IPS-20b (cell line): Measurements from ENCODE around the gene DEFB125.
"Not testable (repeated sequence)": the region's sequence is repeated elsewhere in the genome, so short reads cannot be mapped to it uniquely, and the experiment has no call there.

Experiments used
- H3K27ac ChIP-seq: one replicate; pipeline ENCODE4 v1.5.1; 2013; ENCODE audit warnings: low read length
- H3K27me3 ChIP-seq: 2 replicates; pipeline ENCODE4 v1.6.1; 2013; ENCODE audit warnings: mild to moderate bottlenecking, low read length, inconsistent platforms; ENCODE audit not compliant: insufficient read depth
- H3K36me3 ChIP-seq: 2 replicates; pipeline ENCODE4 v1.6.1; 2013; ENCODE audit warnings: low read depth, mild to moderate bottlenecking, inconsistent platforms, low read length, moderate library complexity; ENCODE audit not compliant: insufficient read depth
- H3K4me1 ChIP-seq: 2 replicates; pipeline ENCODE4 v1.6.1; 2013; ENCODE audit warnings: mild to moderate bottlenecking, control low read depth, inconsistent platforms, low read length, moderate library complexity; ENCODE audit not compliant: insufficient read depth
- H3K4me3 ChIP-seq: 2 replicates; pipeline ENCODE4 v1.5.1; 2013; ENCODE audit warnings: mild to moderate bottlenecking, low read length, inconsistent platforms
- H3K9ac ChIP-seq: 2 replicates; pipeline ENCODE4 v1.6.1; 2013; ENCODE audit warnings: low read depth, mild to moderate bottlenecking, inconsistent platforms, low read length, moderate library complexity
- H3K9me3 ChIP-seq: 2 replicates; pipeline ENCODE4 v1.6.1; 2013; ENCODE audit warnings: mild to moderate bottlenecking, low read depth, low read length, inconsistent platforms; ENCODE audit not compliant: insufficient read depth

DEFB125 gene

DNA sequence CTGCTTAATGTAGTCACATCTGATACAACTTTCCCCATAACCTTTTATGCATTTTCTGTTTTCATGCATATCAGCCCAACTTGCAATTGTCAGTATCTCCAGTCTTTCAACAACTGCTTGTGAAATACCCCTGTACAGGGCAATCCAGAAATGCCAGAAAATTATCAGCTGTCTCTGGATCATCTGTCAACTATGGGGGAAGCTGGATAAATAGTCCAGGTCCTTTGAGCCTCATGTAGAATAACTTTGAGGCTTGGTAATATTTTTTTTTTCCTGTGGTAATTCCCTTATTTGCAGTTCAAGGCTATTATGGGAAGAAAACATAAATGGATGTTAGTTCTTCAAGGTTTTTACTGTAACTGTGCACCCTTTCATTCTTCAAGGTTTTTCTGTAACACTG, 6.2 kb downstream of the DEFB125 start:
- no peak overlapping the region for H3K27ac ChIP-seq
- H3K36me3 ChIP-seq: no peaks in the 10 kb centered on the region
- no peaks in the 10 kb centered on the region for H3K27me3 ChIP-seq
- H3K4me1 ChIP-seq: no peaks in the 10 kb centered on the region
- H3K9ac ChIP-seq: no peak overlapping the region
- no peak overlapping the region for H3K4me3 ChIP-seq
- H3K9me3 ChIP-seq: peaks cover 26% of the 10 kb centered on the region; the same call in 1 of the 2 replicates

DNA sequence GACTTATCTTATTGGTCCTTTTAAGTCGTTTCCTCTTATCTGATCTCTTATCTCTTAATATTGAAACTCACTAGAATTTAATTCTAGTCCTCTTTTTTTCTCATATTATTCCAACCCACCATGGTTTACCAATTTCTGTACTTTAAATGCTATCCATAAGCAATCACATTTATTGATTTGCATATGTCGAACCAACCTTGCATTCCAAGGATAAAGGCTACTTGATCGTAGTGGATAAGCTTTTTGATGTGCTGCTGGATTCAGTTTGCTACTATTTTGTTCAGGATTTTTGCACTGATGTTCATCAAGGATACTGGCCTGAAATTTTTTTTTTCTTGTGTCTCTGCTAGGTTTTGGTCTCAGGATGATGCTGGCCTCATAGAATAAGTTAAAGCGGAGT, 7.7 kb downstream of the DEFB125 start:
- no peaks in the 10 kb centered on the region for H3K27me3 ChIP-seq
- H3K27ac ChIP-seq: no peak overlapping the region
- no peak overlapping the region for H3K9ac ChIP-seq
- H3K36me3 ChIP-seq: no peaks in the 10 kb centered on the region
- peaks cover 26% of the 10 kb centered on the region; the same call in 1 of the 2 replicates for H3K9me3 ChIP-seq
- H3K4me3 ChIP-seq: no peak overlapping the region
- no peaks in the 10 kb centered on the region for H3K4me1 ChIP-seq

DNA sequence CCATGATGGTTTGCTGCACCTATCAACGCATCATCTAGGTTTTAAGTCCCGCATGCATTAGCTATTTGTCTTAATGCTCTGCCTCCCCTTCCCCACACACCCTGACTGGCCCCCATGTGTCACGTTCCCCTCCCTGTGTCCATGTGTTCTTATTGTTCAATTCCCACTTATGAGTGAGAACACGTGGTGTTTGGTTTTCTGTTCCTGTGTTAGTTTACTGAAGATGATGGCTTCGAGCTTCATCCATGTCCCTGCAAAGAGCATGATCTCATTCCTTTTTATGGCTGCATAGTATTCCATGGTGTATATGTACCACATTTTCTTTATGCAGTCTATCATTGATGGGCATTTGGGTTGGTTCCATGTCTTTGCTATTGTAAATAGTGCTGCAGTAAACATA, 10.2 kb downstream of the DEFB125 start:
- H3K9me3 ChIP-seq: peaks cover 26% of the 10 kb centered on the region; the same call in 1 of the 2 replicates
- H3K4me3 ChIP-seq, H3K27me3 ChIP-seq, H3K4me1 ChIP-seq, H3K9ac ChIP-seq, H3K36me3 ChIP-seq, H3K27ac ChIP-seq: not testable (repeated sequence)

DNA sequence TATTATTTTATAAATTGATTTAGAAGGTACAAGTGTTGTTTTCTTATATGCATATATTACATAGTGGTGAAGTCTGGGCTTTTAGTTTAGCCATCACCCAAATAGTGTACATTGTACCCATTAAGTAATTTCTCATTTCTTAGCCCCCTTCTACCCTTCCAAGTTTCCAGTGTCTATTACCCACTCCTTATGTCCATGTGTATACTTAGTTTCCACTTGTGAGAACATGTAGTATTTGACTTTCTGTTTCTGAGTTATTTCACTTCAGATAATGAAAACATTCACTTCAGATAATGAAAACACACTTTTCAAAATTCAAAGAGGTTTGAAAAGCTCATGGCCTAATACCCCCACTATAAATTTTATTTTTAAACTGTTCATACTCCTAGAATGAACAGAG, 14.5 kb downstream of the DEFB125 start:
- Histone ChIP-seq H3K4me1 (peaks cover 4% of the 10 kb centered on the region; the same call in 1 of the 2 replicates), H3K4me3 (no peak overlapping the region), H3K9ac (no peak overlapping the region), H3K27ac (no peak overlapping the region), H3K9me3 (peaks cover 1% of the 10 kb centered on the region; the same call in 1 of the 2 replicates), H3K27me3 (no peaks in the 10 kb centered on the region; the same call in 1 of the 2 replicates), H3K36me3 (no peaks in the 10 kb centered on the region)

DNA sequence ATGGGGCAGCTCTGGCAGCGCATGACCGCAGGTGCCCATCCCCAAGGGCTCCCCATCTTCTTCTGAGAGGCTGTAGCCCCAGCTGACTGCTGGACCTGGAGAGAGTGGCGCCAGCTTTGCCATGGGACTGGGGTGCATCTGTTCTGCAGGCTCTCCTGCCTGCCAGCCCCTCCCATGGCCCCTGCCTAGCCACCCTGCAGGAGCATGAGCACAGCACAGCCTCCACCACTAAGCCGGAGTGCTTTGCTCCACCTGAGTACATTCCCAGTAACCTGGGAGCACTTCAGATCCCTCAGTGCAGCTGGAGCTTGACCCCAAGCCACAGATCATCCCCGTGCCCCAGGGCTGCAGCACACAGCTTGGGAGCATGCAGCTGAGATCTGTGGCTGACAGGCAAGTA, 16.0 kb downstream of the DEFB125 start:
- Histone ChIP-seq H3K4me3 (no peak overlapping the region), H3K27ac (no peak overlapping the region), H3K36me3 (no peaks in the 10 kb centered on the region), H3K4me1 (peaks cover 4% of the 10 kb centered on the region; the same call in 1 of the 2 replicates), H3K9me3 (no peaks in the 10 kb centered on the region), H3K27me3 (no peaks in the 10 kb centered on the region; the same call in 1 of the 2 replicates), H3K9ac (no peak overlapping the region)

DNA sequence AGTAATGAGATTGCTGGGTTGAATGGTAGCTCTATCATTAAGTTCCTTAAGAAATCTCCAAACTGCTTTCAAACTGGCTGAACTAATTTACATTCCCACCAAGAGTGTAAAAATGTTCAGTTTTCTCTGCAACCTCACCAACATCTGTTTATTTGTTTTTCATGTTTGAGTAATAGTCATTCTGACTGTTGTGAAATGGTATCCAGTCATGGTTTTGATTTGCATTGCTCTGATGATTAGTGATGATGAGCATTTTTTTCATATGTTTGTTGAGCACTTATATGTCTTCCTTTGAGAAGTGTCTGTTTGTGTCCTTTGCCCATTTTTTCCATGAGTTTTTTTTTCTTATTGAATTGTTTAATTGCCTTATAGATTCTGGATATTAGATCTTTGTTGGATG, 24.9 kb downstream of the DEFB125 start:
- Histone ChIP-seq H3K4me3 (no peak overlapping the region), H3K4me1 (no peaks in the 10 kb centered on the region), H3K9me3 (peaks cover 6% of the 10 kb centered on the region; the same call in 1 of the 2 replicates), H3K36me3 (no peaks in the 10 kb centered on the region), H3K27me3 (no peaks in the 10 kb centered on the region), H3K9ac (no peak overlapping the region), H3K27ac (no peak overlapping the region)

DNA sequence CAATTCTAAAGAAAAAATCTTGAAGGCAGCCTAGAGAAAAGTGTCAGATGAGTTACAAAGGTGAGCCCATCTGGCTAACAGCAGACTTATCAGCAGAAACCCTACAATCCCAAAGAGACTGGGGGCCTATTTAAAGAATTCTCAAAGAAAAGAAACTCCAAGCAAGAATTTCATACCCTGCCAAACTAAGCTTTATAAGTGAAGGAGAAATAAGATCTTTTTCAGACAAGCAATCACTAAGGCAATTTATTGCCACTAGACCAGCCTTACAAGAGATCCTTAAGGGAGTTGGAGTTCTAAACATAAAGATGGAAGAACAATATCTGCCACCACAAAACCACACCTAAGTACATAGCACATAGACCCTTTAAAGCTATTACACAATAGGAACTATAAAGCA, 30.0 kb downstream of the DEFB125 start:
- no peaks in the 10 kb centered on the region for H3K27me3 ChIP-seq
- H3K4me1 ChIP-seq: no peaks in the 10 kb centered on the region
- H3K4me3 ChIP-seq: no peak overlapping the region
- no peaks in the 10 kb centered on the region for H3K36me3 ChIP-seq
- H3K9me3 ChIP-seq: peaks cover 12% of the 10 kb centered on the region; the same call in 1 of the 2 replicates
- no peak overlapping the region for H3K9ac ChIP-seq
- no peak overlapping the region for H3K27ac ChIP-seq

DNA sequence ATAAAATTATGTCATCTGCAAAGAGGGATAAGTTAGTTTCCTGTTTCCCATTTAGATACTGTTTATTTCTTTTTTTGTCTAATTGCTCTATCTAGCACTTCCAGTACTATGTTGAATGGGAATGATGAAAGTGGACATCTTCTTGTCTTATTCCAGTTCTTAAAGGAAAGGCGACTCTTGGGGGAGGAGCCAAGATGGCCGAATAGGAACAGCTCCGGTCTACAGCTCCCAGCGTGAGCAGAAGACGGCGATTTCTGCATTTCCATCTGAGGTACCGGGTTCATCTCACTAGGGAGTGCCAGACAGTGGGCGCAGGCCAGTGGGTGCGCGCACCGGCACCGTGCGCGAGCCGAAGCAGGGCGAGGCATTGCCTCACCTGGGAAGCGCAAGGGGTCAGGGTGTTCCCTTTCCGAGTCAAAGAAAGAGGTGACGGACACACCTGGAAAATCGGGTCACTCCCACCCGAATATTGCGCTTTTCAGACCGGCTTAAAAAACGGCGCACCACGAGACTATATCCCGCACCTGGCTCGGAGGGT, 42.4 kb downstream of the DEFB125 start:
- not testable (repeated sequence) for H3K27ac ChIP-seq, H3K4me3 ChIP-seq, H3K27me3 ChIP-seq, H3K4me1 ChIP-seq, H3K36me3 ChIP-seq, H3K9ac ChIP-seq, H3K9me3 ChIP-seq

DNA sequence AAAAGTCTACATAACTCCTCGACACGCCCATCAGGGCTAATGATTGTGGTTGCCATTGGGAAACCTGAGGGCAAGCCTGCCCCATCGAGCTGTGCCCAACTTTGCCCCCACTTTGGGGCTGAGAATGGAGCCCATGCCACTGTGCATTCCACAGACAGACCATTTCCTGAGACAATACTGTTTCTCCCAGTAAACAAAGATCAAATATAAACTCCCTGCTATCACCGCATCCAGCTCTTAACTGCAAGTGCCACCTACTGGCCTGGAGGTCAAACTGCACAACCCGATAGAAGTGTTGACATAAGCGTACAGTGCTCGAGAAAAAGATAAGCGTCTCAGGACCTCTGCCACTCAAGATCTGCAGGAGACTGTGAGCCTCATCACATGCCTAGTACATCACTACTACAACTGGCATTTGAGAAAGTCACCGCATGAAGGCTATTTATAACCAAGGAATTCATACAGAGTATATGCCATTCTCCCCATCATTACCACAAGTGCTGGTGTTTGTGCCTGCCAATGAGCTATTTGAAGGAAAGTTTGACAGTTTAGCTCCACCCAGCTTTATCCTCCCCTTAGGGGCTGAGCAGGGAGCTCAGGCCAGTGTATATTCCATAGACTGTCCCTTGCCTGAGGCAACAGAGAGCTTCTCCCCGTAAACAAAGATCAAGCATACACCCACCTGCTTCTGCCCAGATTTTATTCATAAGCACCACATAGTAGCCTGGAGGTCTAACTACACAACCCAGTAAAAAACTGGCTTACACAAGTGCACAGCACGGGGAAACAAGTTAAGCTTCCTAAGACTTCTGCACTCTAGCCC, 50.4 kb downstream of the DEFB125 start:
- Histone ChIP-seq H3K27me3 (0 out of 2 replicates have a peak, but pooled peaks cover 6% of the 10 kb centered on the region), H3K4me1 (no peaks in the 10 kb centered on the region), H3K36me3 (no peaks in the 10 kb centered on the region), H3K27ac (no peak overlapping the region), H3K4me3 (no peak overlapping the region), H3K9me3 (peaks cover 6% of the 10 kb centered on the region; the same call in 1 of the 2 replicates), H3K9ac (no peak overlapping the region)

DNA sequence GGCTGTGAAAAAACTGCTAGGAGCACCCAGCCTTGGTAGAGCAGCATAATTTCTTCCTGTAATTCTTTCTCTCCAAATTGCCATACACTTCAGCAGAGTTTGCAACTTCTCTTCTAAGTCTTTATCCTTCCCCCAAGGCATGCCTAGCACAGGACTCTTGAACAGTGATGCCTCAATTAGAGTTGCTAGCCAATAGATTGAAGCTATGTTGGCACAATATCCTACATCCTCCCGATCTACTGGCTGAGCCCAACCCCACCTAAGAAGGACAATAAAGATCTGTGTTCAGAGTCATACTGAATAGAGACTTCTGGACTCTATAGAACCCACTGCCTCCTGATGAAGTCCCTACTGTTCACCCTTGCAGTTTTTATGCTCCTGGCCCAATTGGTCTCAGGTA, 54.8 kb downstream of the DEFB125 start, which contains the start of gene DEFB126:
DEFB126 (plus strand) TSS at position 301 of the 400 bp plus-strand sequence; CDS start at position 340, 39 bp downstream.
- Histone ChIP-seq H3K4me1 (peaks cover 10% of the 10 kb centered on the region; the same call in 1 of the 2 replicates), H3K9me3 (peaks cover 6% of the 10 kb centered on the region; the same call in 1 of the 2 replicates)

DNA sequence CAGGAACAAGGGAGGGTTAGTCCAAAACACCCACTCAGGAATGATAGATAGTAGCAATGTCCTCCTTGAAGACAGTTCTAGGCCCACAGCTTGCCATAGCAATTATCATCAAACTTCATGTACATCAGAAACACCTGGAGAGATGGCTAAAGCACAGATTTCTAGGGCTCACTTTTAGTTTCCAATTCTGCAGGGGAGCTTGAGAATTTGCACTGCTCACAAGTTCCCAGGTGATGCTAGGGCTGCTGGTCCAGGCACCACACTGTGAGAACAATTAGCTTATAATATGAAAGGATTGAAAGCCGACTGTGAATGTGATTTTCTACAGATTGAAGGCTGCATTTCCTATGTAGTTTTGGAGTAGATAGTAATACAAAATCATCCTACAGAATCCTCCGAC, 58.4 kb downstream of the DEFB125 start:
- H3K9ac ChIP-seq: no peak overlapping the region
- H3K9me3 ChIP-seq: no peaks in the 10 kb centered on the region
- peaks cover 6% of the 10 kb centered on the region; the same call in 1 of the 2 replicates for H3K27me3 ChIP-seq
- no peaks in the 10 kb centered on the region for H3K36me3 ChIP-seq
- H3K4me3 ChIP-seq: no peak overlapping the region
- peaks cover 10% of the 10 kb centered on the region; the same call in 1 of the 2 replicates for H3K4me1 ChIP-seq
- H3K27ac ChIP-seq: no peak overlapping the region

More for the DNA sequence above, 54.8 kb downstream of the DEFB125 start, which contains the start of gene DEFB126:
- Histone ChIP-seq H3K27ac (no peak within 1 kb of the TSS), H3K36me3 (no peaks in the 10 kb centered on the region), H3K27me3 (0 out of 2 replicates have a peak, but pooled peaks cover 6% of the 10 kb centered on the region), H3K9ac (no peak within 1 kb of the TSS), H3K4me3 (no peak within 1 kb of the TSS)
